Epithelial cell of prostate (primary cell): ENCODE measurements around the gene NCAM1.

Source experiments
- DNase-seq: peaks from one replicate; pipeline ENCODE4 v3.0.0-alpha.2; 2011; ENCODE audit warnings: low read depth, low spot score
- H3K27ac ChIP-seq: fragments of 450-650 bp; 2 replicates; pipeline ENCODE4 v1.5.1; 2017; ENCODE audit warnings: mild to moderate bottlenecking

The NCAM1 gene

DNA sequence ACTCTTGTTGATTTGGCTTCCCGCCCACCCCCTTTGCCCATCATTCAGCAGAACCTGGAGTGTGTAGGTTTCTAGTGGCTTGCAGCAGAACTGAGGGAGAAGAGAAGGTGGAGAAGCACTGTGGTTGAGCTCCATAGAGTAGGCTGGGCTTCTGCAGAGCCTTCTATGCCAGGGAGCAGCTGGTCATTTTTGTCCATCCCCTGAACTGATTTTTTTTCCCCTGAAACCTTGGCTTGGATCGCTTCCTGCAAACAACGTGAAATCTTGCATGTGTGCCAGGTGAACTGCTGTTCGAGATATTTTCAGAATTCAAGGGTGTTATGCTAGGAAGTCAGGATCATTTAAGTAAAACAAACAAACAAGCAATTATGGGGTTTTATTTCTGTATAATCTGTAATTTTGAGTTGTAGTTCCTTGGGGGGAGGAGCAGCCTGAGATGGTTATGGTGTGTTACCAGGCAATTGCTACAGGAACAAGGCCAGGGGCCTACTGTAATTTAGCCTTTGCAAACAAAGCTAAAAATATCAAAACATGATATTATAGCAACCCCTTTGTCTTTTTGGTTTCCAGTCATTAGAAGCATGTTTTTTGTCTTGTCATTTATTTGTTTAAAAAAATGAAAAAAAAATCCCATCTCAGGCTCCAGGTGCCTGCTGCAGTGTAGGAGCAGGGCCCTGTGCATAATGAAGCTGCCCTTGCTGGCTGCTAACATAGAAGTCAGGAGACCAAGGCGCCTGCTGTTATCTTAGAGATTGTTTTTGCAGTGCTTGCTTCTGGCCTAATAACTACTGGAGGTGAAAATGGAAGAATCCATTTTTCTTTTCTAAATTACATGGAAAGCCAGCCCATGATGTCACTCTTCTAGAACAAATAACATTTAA is 200.7 kb downstream of the NCAM1 start:
- no peak overlapping the region for H3K27ac ChIP-seq
- no peak for DNase-seq

DNA sequence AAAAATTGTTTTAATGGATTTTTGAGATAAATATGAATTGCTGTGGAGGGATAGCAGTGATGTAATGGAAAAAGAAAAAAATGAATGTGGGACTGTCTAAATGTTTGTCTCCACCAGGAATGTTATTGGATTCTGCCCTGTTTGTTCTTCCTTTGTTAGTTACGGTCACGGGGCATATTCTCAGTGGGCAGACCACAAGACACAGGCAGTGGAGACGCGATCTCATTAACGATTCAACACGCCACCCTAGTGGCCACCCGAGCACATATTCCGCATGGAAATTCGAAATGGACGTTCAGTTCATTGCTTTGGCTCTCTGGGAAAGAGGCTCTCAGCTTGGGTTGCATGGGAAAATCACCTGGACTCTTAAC is 201.4 kb downstream of the NCAM1 start:
- no peak overlapping the region for H3K27ac ChIP-seq

DNA sequence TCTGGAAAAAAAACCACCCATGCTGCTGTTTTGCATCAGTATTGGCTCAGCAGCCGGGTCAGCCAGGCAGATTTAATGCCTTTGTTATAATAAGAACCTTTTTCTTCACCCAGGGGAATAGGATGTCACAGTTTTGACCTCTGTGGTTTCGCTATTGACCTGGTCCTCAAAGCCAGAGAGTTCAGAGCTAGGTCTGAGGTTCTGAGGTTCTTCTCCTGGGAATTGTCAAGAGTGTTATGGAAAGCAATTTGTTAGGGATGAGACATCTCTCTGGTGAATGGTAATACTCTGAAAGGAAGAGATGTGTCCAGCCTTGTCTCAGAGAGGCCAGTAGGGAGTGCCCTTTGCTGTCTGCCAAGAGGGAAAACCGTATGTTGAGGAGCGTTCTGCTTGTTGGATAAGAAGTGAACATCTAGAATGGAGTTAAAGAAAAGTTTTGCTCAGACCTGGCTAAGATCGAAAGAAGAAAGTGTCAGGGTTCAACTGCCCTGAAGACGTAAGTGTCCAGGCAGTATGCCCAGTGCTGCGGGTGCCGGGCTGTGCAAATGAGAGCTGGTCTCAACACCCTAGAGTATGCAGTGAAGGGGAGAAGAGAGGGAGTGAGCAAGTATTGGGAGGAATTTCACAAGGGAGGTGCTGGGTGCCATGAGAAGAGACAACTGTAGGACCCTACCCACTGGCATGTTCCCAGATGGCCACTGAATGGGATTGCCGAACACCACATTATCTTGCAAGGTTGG is 202.2 kb downstream of the NCAM1 start:
- no peak for DNase-seq
- H3K27ac ChIP-seq, result no peak overlapping the region

More for the DNA sequence above, 201.4 kb downstream of the NCAM1 start:
- DNase-seq, result no peak

- H3K27ac ChIP-seq, result no peak overlapping the region
- no peak for DNase-seq
Observed at GRCh38 chr11:113166280-113166679, 205.1 kb downstream of the NCAM1 start.

- no peak for DNase-seq
- H3K27ac ChIP-seq, result no peak overlapping the region
Observed at GRCh38 chr11:113167599-113167998, 206.4 kb downstream of the NCAM1 start.

DNA sequence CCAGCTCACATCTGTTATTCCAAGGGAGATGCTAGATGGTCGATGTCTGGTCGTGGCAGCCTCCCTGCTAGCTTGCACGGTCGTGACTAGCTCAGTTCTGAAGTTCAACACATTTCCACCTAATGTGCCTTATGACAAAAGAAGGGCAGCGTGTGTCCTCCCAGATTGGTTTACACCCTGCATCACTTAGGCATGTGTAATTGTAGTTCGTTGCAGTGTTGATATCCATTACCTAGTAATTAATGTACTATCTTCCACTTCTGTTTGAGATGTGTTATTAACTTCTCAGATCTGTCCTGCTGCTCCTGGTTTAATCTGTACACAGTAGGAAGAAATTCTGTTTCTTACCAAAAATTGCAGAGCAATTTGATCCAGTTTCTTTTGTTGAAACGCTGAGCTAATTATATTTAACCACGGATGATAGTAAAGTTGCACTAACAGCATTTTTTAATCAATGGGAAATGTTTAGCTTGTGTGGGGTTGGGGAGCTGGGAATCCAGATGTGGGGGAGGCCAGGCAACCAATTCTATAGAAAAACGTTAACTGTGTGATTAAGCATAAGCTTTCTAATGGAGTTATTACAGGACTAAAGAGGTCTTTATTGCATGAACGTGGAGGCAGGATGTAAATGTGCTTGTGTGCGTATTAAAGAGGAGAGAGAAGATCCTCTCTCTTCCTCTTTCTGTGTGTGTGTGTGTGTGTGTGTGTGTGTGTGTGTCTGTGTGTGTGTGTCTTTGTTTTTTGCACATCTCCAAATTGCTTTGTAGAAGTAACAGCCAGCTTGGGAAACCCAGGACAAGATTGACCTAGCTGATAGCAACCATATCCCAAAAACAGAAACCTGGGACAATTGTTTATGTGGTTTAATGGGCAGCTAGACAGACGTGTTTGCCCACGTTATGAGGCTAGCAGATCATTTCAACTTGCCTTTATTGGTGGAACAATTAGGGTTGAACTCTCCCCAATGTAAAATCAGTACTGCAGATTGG is 207.4 kb downstream of the NCAM1 start:
- DNase-seq, result no peak

GRCh38 chr11:113172382-113172951 is 211.2 kb downstream of the NCAM1 start:
- H3K27ac ChIP-seq, result no peak overlapping the region
- DNase-seq, result no peak

More for the DNA sequence above, 207.4 kb downstream of the NCAM1 start:
- no peak overlapping the region for H3K27ac ChIP-seq

DNA sequence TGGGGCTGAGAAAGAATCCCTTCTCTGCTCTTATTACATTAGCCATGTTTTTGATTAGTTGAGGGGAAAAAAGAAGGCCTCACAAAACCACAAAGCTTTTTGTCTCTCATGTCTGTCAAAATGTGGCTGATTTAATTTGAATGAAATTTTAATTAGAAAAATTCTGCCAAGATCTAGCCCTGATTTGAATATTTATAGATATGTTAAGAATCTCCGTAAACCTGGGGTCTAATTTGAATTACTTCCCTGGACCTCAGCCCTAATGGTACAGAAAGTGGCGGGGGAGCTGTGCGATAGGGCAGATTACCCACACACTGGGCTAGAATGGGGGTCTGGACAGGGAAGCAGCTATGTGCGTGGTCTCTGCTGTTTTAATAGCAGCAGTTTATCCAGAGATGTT is 211.9 kb downstream of the NCAM1 start:
- no peak overlapping the region for H3K27ac ChIP-seq
- no peak for DNase-seq

- DNase-seq, result no peak
Observed at GRCh38 chr11:113174882-113175281, 213.7 kb downstream of the NCAM1 start.

DNA sequence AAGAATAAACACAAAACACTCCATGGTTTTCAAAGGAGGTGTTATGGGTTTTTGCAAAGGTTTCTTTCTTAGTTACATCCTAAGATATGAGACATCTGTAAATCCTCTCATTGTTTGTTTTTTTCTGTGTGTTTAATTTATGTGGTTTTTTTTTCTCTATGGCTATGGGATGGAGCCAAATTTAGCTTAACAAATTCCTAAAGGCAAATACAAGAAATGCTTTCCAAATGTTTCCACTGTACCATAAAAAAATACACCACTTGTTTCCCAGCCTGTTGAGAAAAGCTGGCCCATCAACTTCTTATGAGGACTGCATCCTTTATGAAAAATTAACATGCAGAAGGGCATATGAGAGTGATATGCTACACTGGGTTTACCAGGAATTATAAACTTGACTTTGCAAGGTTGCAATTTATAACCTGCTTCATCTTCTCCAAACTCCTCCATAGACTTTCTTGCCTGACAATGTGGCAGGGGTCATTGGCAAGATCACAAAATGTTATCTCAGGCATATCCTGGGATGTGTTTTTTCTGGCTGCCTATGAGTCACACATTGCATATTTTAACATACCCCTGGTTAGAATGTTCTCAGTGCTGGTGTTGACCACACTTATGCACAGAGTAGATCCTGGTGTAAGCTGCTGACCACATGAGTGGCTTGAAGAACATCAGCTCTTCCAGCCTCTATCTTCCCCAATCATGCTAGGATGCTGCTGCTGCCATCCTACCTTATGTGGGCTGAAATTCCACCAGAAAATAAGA is 215.6 kb downstream of the NCAM1 start:
- H3K27ac ChIP-seq, result no peak overlapping the region
- no peak for DNase-seq

More at GRCh38 chr11:113174882-113175281, 213.7 kb downstream of the NCAM1 start:
- H3K27ac ChIP-seq, result no peak overlapping the region

GRCh38 chr11:113177671-113178070 is 216.5 kb downstream of the NCAM1 start:
- no peak overlapping the region for H3K27ac ChIP-seq
- DNase-seq, result no peak

- DNase-seq, result no peak
- no peak overlapping the region for H3K27ac ChIP-seq
Observed at GRCh38 chr11:113178381-113179070, 217.3 kb downstream of the NCAM1 start.

GRCh38 chr11:113179181-113179704 is 218.0 kb downstream of the NCAM1 start:
- DNase-seq, result no peak
- no peak overlapping the region for H3K27ac ChIP-seq

GRCh38 chr11:113181094-113181493 is 219.9 kb downstream of the NCAM1 start:
- no peak overlapping the region for H3K27ac ChIP-seq
- DNase-seq, result no peak

DNA sequence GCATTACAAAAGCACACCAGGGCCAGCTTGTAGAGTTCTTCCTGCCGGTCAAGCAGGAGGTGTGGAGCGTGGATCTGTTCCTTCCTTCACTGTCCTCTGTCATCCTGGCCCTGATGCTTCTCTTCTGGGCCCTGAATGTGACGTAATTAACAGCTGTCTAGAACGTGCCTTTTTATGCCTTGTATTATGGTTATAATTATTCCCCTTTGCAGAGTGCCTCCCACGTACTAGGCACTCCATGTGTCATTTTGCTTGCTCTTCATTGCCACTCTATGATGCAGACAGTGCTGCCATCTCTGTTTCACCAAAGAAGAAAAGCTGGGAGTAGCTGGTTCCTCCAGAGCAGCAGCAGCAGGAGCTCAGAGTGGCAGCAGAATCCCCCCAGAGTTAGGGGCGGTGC is 221.1 kb downstream of the NCAM1 start:
- DNase-seq, result no peak

GRCh38 chr11:113184498-113184897 is 223.3 kb downstream of the NCAM1 start:
- peak overlapping the region; percentile 70 for H3K27ac ChIP-seq
- DNase-seq, result peak; percentile 69

More for the DNA sequence above, 221.1 kb downstream of the NCAM1 start:
- H3K27ac ChIP-seq, result no peak overlapping the region

DNA sequence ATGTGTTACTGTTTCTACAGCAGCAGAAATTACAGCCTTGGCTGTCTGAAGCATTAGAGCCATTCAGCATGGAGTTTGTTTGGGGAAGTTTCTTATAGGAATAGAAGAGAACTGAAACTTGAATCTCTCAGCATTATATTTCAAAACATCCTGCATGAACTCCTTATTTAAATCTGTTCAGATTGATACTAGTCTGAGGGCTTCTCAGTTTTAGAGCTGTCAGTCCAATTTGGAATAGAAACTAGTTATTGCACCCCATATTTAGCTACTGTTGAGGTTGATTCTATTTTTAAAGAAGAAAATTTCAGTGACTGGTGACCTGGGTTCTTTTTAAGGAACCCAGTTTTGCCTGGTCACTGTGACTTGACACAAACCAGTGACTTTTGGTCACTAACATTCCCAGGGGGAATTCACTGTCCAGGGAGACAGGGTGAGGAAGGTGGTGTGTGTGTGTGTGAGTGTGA is 227.2 kb downstream of the NCAM1 start:
- H3K27ac ChIP-seq, result no peak overlapping the region

More for the DNA sequence above, 227.2 kb downstream of the NCAM1 start:
- no peak for DNase-seq
